Gastroesophageal sphincter (tissue), 4 donors: ENCODE data around the gene PIAS3. TPM values are rescaled to one million over a fixed set of nuclear protein-coding genes. Genes with fewer than 3 reads are reported as not detected.
A peak's percentile ranks its signal among the peaks of the same experiment; 100 is the strongest.

Experiments used
- ATAC-seq: fragments of 150-250 bp; one replicate; pipeline ENCODE4 v1.9.1; 2016; ENCODE audit warnings: mild to moderate bottlenecking, moderate library complexity
- H3K27ac ChIP-seq, 4 donors: fragments of 200-600 bp; sonication (generic) in 3 of 4; 1 replicate in 3 of 4; 2 replicates in 1 of 4; pipeline ENCODE4 v1.5.1; 2016 to 2019
- H3K27me3 ChIP-seq: fragments of 200-600 bp; sonication (generic); one replicate; pipeline ENCODE4 v1.5.1; 2019
- H3K36me3 ChIP-seq, 2 donors: fragments of 200-600 bp; sonication (generic); one replicate each; pipeline ENCODE4 v1.5.1; 2019; ENCODE audit warnings: control low read depth in 1 of 2
- H3K4me1 ChIP-seq, 3 donors: fragments of 200-600 bp; sonication (generic); 1 replicate in 2 of 3; 2 replicates in 1 of 3; pipeline ENCODE4 v1.5.1; 2016 to 2019; ENCODE audit warnings: control low read depth in 2 of 3
- H3K4me3 ChIP-seq, 2 donors: fragments of 200-600 bp; sonication (generic); one replicate each; pipeline ENCODE4 v1.5.1; 2019; ENCODE audit warnings: mild to moderate bottlenecking in 1 of 2, moderate library complexity in 1 of 2
- H3K9me3 ChIP-seq, 3 donors: fragments of 200-600 bp; sonication (generic); one replicate each; pipeline ENCODE4 v1.5.1; 2017 to 2019; ENCODE audit warnings: control low read depth in 2 of 3
- CTCF ChIP-seq, 4 experiments: fragments of 200-600 bp in 2 of 4; fragments of 450-650 bp in 2 of 4; sonication (generic) in 1 of 4; IDR thresholded peaks; one replicate each; pipeline ENCODE4 v1.5.1; 2017 to 2019; ENCODE audit warnings: antibody characterized with exemption in 4 of 4, mild to moderate bottlenecking in 2 of 4, moderate library complexity in 2 of 4
- EP300 ChIP-seq: sonication (generic); formaldehyde crosslinking; IDR thresholded peaks from one replicate; pipeline ENCODE4 v1.6.1; 2017; ENCODE audit warnings: antibody characterized with exemption, mild to moderate bottlenecking
- POLR2A ChIP-seq, 2 donors: fragments of 450-650 bp; IDR thresholded peaks; one replicate each; pipeline ENCODE4 v1.6.1; 2017; ENCODE audit warnings: antibody characterized with exemption in 2 of 2, mild to moderate bottlenecking in 2 of 2, moderate library complexity in 1 of 2
- POLR2AphosphoS5 ChIP-seq: sonication (generic); formaldehyde crosslinking; IDR thresholded peaks from one replicate; pipeline ENCODE4 v1.6.1; 2017; ENCODE audit warnings: antibody characterized with exemption
- WGBS, 2 donors: methylation state at CpG; one replicate each; pipeline ENCODE4 v1.1.5; 2018; ENCODE audit warnings: low coverage in 1 of 2; 5-methylcytosine and 5-hydroxymethylcytosine counted together
- total RNA-seq, 4 donors: library from RNA; depleted of rRNA; stranded (reverse); fragments of >200 nt; gene quantifications; one replicate each; pipeline ENCODE4 v1.1.0, GENCODE V29; 2016

Gene PIAS3
- total RNA-seq, 4 donors from 2014 or later = 14.0 to 26.0 (median 19.2) TPM

GRCh38 chr1:145898756-145899155, 39.9 kb upstream of the PIAS3 start:
- no peaks in the 10 kb centered on the region for H3K36me3 ChIP-seq
- no peak for TF ChIP-seq EP300
- no peak for TF ChIP-seq CTCF (IDR thresholded peaks at IDR 0.05)
- no peak for TF ChIP-seq POLR2AphosphoS5
- TF ChIP-seq POLR2A (IDR thresholded peaks at IDR 0.05) = no peak
- no peaks in the 10 kb centered on the region for H3K9me3 ChIP-seq
- H3K4me1 ChIP-seq = no peaks in the 10 kb centered on the region
- H3K4me3 ChIP-seq = no peak overlapping the region
- no peaks in the 10 kb centered on the region for H3K27me3 ChIP-seq
- WGBS, 2 donors = 50 to 60% methylated on average over 1 of the region's 5 CpGs
- H3K27ac ChIP-seq = no peak overlapping the region
- no peak for ATAC-seq

DNA sequence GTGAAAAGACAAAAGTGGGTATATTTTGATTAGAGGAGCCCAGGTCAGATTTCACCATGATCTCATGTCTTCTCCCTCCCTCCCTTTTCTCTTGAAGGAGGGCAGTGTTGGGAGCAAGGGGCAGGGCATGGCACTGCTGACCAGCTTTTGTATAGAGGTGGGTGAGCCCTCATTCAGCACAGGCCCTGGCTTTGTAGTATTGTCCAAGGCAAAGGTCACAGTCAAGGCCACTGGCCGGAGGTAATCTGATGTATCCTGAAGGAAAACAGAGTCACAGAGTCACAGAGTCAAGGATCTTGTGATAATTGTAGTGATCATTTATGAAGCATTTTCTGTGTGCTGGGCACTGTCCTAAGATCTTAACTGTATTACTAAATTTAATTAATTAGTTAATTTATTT, 39.1 kb upstream of the PIAS3 start:
- H3K4me3 ChIP-seq = no peak overlapping the region
- no peak overlapping the region for H3K27ac ChIP-seq
- no peaks in the 10 kb centered on the region for H3K9me3 ChIP-seq
- H3K36me3 ChIP-seq = no peaks in the 10 kb centered on the region
- ATAC-seq = no peak
- TF ChIP-seq EP300 (no peak), POLR2A (IDR thresholded peaks at IDR 0.05) (no peak), CTCF (IDR thresholded peaks at IDR 0.05) (no peak), POLR2AphosphoS5 (no peak)
- peaks cover 0 to 3% (median 0%) of the 10 kb centered on the region in 3 donors for H3K4me1 ChIP-seq
- no peaks in the 10 kb centered on the region for H3K27me3 ChIP-seq
- 94 to 100% methylated on average over 1 of the region's 1 CpG for WGBS, 2 donors

- TF ChIP-seq EP300 = no peak
- no peak for TF ChIP-seq POLR2AphosphoS5
- no peak for TF ChIP-seq CTCF (IDR thresholded peaks at IDR 0.05)
- no peak for TF ChIP-seq POLR2A (IDR thresholded peaks at IDR 0.05)
- WGBS, 2 donors = 100% methylated on average over 1 of the region's 1 CpG; no CpG with 5 or more reads in 1 of the 2 donors
- no peak overlapping the region for H3K4me3 ChIP-seq
- no peaks in the 10 kb centered on the region for H3K36me3 ChIP-seq
- H3K27ac ChIP-seq = no peak overlapping the region
- no peak for ATAC-seq
- H3K27me3 ChIP-seq = no peaks in the 10 kb centered on the region
- H3K4me1 ChIP-seq = peaks cover 7 to 25% (median 14%) of the 10 kb centered on the region in 3 donors
- no peaks in the 10 kb centered on the region for H3K9me3 ChIP-seq
These were observed 36.6 kb upstream of the PIAS3 start for GRCh38 chr1:145895471-145895870.

DNA sequence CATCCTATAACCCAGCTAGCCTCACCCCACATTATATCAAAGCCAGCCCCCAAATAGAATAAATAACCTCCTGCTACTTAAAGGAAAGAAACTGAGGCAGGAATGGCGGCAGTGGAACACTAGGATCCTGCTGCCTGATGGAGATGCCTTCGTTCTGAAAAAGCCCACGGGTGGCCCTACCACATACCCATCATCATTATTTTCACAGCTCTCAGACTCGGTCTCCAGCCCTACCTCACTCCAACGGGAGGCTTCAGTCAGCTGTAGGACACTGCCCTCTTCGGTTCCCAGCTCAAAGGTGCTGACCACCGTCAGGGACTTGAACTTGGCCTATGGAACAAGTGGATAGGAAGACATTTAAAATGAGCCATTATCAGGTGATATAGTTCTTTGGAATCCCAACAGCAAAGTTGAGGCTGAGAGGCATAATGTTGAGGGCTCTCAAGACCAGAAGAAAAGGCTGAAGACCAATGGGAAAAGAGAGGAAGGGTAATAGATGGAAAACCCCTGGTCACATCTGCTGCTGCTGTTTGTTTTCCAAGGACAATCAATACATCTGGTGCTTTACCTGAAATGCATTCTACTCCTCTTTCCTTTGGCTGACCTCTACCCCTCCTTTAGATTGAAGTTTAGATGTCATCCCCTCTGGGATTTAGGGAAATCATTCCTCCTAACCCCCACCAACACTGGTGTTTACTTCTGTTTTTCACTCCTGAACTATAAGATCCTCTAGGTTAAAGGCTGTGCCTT, 34.6 kb upstream of the PIAS3 start:
- peaks cover 7 to 25% (median 14%) of the 10 kb centered on the region in 3 donors for H3K4me1 ChIP-seq
- no peak for TF ChIP-seq POLR2A (IDR thresholded peaks at IDR 0.05)
- TF ChIP-seq EP300 = no peak
- no peak for TF ChIP-seq POLR2AphosphoS5
- no peak for TF ChIP-seq CTCF (IDR thresholded peaks at IDR 0.05)
- no peaks in the 10 kb centered on the region for H3K9me3 ChIP-seq
- no peak overlapping the region for H3K4me3 ChIP-seq
- no peak for ATAC-seq
- WGBS, 2 donors = 100% methylated on average over 3 of the region's 7 CpGs; no CpG with 5 or more reads in 1 of the 2 donors
- peak overlapping the region in 3 of 4 donors; percentile 84 to 91 (median 84) for H3K27ac ChIP-seq
- H3K27me3 ChIP-seq = no peaks in the 10 kb centered on the region
- no peaks in the 10 kb centered on the region for H3K36me3 ChIP-seq

GRCh38 chr1:145892486-145893087, 33.7 kb upstream of the PIAS3 start:
- no peak for ATAC-seq
- WGBS, 2 donors = 38 to 39% methylated on average over 3 of the region's 3 CpGs
- TF ChIP-seq POLR2AphosphoS5 (no peak), POLR2A (IDR thresholded peaks at IDR 0.05) (no peak), EP300 (no peak), CTCF (IDR thresholded peaks at IDR 0.05) (no peak)
- H3K27ac ChIP-seq = peak overlapping the region; percentile 68 to 91 (median 84)
- no peaks in the 10 kb centered on the region for H3K27me3 ChIP-seq
- no peaks in the 10 kb centered on the region for H3K36me3 ChIP-seq
- H3K9me3 ChIP-seq = no peaks in the 10 kb centered on the region
- H3K4me1 ChIP-seq = peaks cover 7 to 25% (median 14%) of the 10 kb centered on the region in 3 donors
- H3K4me3 ChIP-seq = peak overlapping the region in 1 of 2 donors; percentile 5
